HCT116 (cell line): Measurements from ENCODE around the gene GLTP. TPM values are rescaled to one million over a fixed set of nuclear protein-coding genes. Genes with fewer than 3 reads are reported as not detected.

Source experiments
- ATAC-seq: fragments of 200-7000 bp; cut with Tn5 transposase; 2 replicates; pipeline ENCODE4 v1.9.1; 2020; ENCODE audit warnings: mild to moderate bottlenecking, moderate library complexity
- BruUV-seq: library from RNA; stranded (reverse); fragments of 400-500 nt; replicated peaks from 2 replicates; lab custom pipeline; 2021; lab: Mats Ljungman, UMichigan
- CTCF ChIA-PET: fragments of 300-600 bp; sonication (Branson Sonifier 250); formaldehyde crosslinking; loops from one replicate; lab custom pipeline; 2021; ENCODE audit warnings: antibody characterized with exemption; lab: Charles Lee
- POLR2A ChIA-PET: fragments of 300-600, 350-600 bp; sonication (Branson Sonifier 250); formaldehyde crosslinking; loops from one replicate; lab custom pipeline; 2021; ENCODE audit warnings: antibody characterized with exemption; lab: Charles Lee
- RAD21 ChIA-PET, 2 experiments: fragments of 300-600 bp; sonication (Branson Sonifier 250); formaldehyde crosslinking; loops; one replicate each; lab custom pipeline; 2023; ENCODE audit warnings: low total read pairs in 2 of 2; ENCODE audit not compliant: uncharacterized antibody in 2 of 2, unreplicated experiment in 2 of 2, low non-redundant PET in 1 of 2; lab: Charles Lee
- DNase-seq: peaks from one replicate; pipeline ENCODE4 v3.0.0-alpha.2; 2010; ENCODE audit warnings: low read depth, low spot score
- H2AFZ ChIP-seq: fragments of 200-600 bp; shearing (Covaris generic), sonication (generic); 2 replicates; pipeline ENCODE4 v1.6.1; 2017; ENCODE audit warnings: low read depth, mixed run types, mixed read lengths, antibody characterized with exemption, low read length; ENCODE audit not compliant: poor library complexity, severe bottlenecking
- H3K27ac ChIP-seq: 2 replicates; pipeline ENCODE4 v1.5.1; 2012; ENCODE audit warnings: low read depth, low read length
- H3K27me3 ChIP-seq: fragments of 200-600 bp; sonication (generic); 2 replicates; pipeline ENCODE4 v1.6.1; 2016; ENCODE audit warnings: mixed run types, low read length, mixed read lengths; ENCODE audit not compliant: insufficient read depth
- H3K36me3 ChIP-seq, 2 experiments: fragments of 200-500 bp in 1 of 2; fragments of 200-600 bp in 1 of 2; sonication (Bioruptor generic) in 1 of 2; sonication (generic) in 1 of 2; 2 replicates each; pipeline versions ENCODE4 v1.5.1 to v1.6.1; 2014 to 2016; ENCODE audit warnings: low read length in 2 of 2, inconsistent platforms in 1 of 2, mixed read lengths in 1 of 2, mixed run types in 1 of 2; ENCODE audit not compliant: insufficient read depth in 2 of 2, control insufficient read depth in 1 of 2
- H3K4me1 ChIP-seq, 2 experiments: fragments of 200-600 bp in 1 of 2; sonication (generic) in 1 of 2; 2 replicates each; pipeline versions ENCODE4 v1.5.1 to v1.6.1; 2012 to 2017; ENCODE audit warnings: low read length in 2 of 2, inconsistent platforms in 1 of 2, mild to moderate bottlenecking in 1 of 2, mixed read lengths in 1 of 2, mixed run types in 1 of 2, moderate library complexity in 1 of 2; ENCODE audit not compliant: insufficient read depth in 2 of 2, control insufficient read depth in 1 of 2
- H3K4me2 ChIP-seq: fragments of 200-600 bp; sonication (generic); 2 replicates; pipeline ENCODE4 v1.6.1; 2017; ENCODE audit warnings: mixed run types, low read length, mixed read lengths
- H3K4me3 ChIP-seq, 2 experiments: fragments of 200-600 bp in 1 of 2; sonication (generic) in 1 of 2; replicated peaks in 1 of 2; 2 replicates each; pipeline ENCODE4 v1.5.1; 2011 to 2016; ENCODE audit warnings: low read length in 2 of 2, control low read depth in 1 of 2, low read depth in 1 of 2, mild to moderate bottlenecking in 1 of 2, mixed read lengths in 1 of 2, mixed run types in 1 of 2
- H3K79me2 ChIP-seq: fragments of 200-600 bp; sonication (generic); 2 replicates; pipeline ENCODE4 v1.6.1; 2017; ENCODE audit warnings: mild to moderate bottlenecking, mixed run types, low read length, moderate library complexity, mixed read lengths; ENCODE audit not compliant: insufficient read depth
- H3K9ac ChIP-seq: fragments of 200-600 bp; sonication (generic); 2 replicates; pipeline ENCODE4 v1.6.1; 2016; ENCODE audit warnings: low read length, mixed read lengths
- H3K9me2 ChIP-seq: fragments of 200-600 bp; sonication (generic), shearing (Covaris generic); 2 replicates; pipeline ENCODE4 v1.6.1; 2017; ENCODE audit warnings: mixed run types, mild to moderate bottlenecking, moderate library complexity; ENCODE audit not compliant: insufficient read depth
- H3K9me3 ChIP-seq, 2 experiments: fragments of 200-500 bp in 1 of 2; fragments of 200-600 bp in 1 of 2; sonication (Bioruptor generic) in 1 of 2; sonication (generic) in 1 of 2; 2 replicates each; pipeline ENCODE4 v1.6.1; 2014 to 2017; ENCODE audit warnings: low read length in 2 of 2, mixed read lengths in 2 of 2, inconsistent platforms in 1 of 2, low read depth in 1 of 2, mild to moderate bottlenecking in 1 of 2, mixed run types in 1 of 2, moderate library complexity in 1 of 2; ENCODE audit not compliant: control insufficient read depth in 1 of 2, insufficient read depth in 1 of 2
- H4K20me1 ChIP-seq: fragments of 200-600 bp; sonication (generic), shearing (Covaris generic); 2 replicates; pipeline ENCODE4 v1.6.1; 2017; ENCODE audit warnings: mixed run types, mild to moderate bottlenecking, moderate library complexity; ENCODE audit not compliant: insufficient read depth
- CEBPB ChIP-seq: IDR thresholded peaks from 2 replicates; pipeline ENCODE4 v1.6.1; 2012; ENCODE audit warnings: low read depth
- EGR1 ChIP-seq: IDR thresholded peaks from 2 replicates; pipeline ENCODE4 v1.6.1; 2012; ENCODE audit warnings: low read depth
- ELF1 ChIP-seq: IDR thresholded peaks from 2 replicates; pipeline ENCODE4 v1.6.1; 2012; ENCODE audit warnings: low read depth, borderline replicate concordance
- EZH2 ChIP-seq: fragments of 200-600 bp; sonication (generic); IDR thresholded peaks from 2 replicates; pipeline ENCODE4 v1.6.1; 2017; ENCODE audit warnings: antibody characterized with exemption, mixed run types
- EZH2phosphoT487 ChIP-seq: fragments of 200-600 bp; IDR thresholded peaks from 2 replicates; pipeline ENCODE4 v1.6.1; 2018; ENCODE audit warnings: antibody characterized with exemption, borderline replicate concordance
- FOSL1 ChIP-seq: IDR thresholded peaks from 2 replicates; pipeline ENCODE4 v1.6.1; 2012; ENCODE audit warnings: low read depth
- JUND ChIP-seq: IDR thresholded peaks from 2 replicates; pipeline ENCODE4 v1.6.1; 2012
- POLR2A ChIP-seq: IDR thresholded peaks from 2 replicates; pipeline ENCODE4 v1.7.0; 2011; ENCODE audit warnings: borderline replicate concordance; ENCODE audit not compliant: insufficient read depth, insufficient read length; ENCODE audit errors: extremely low read depth
- POLR2AphosphoS5 ChIP-seq: IDR thresholded peaks from 2 replicates; pipeline ENCODE4 v1.6.1; 2011; ENCODE audit warnings: mild to moderate bottlenecking, low read depth, low read length, moderate library complexity
- RAD21 ChIP-seq: IDR thresholded peaks from 2 replicates; pipeline ENCODE4 v1.6.1; 2012; ENCODE audit warnings: low read depth, mild to moderate bottlenecking
- SIN3A ChIP-seq: IDR thresholded peaks from 2 replicates; pipeline ENCODE4 v1.6.1; 2012; ENCODE audit warnings: low read depth
- SP1 ChIP-seq: IDR thresholded peaks from 2 replicates; pipeline ENCODE4 v1.6.1; 2012; ENCODE audit warnings: low read depth
- SRF ChIP-seq: IDR thresholded peaks from 2 replicates; pipeline ENCODE4 v1.6.1; 2012; ENCODE audit warnings: low read depth
- YY1 ChIP-seq: IDR thresholded peaks from 2 replicates; pipeline ENCODE4 v1.6.1; 2011; ENCODE audit warnings: low read length, low read depth, moderate library complexity, mild to moderate bottlenecking; ENCODE audit not compliant: insufficient replicate concordance; ENCODE audit errors: extremely low read depth
- ZNF274 ChIP-seq: fragments of 200-500 bp; sonication (Bioruptor generic); IDR thresholded peaks from 2 replicates; pipeline ENCODE4 v1.6.1; 2014; ENCODE audit warnings: mild to moderate bottlenecking, low read depth, low read length, inconsistent platforms
- intact Hi-C: fragments of 100-400 bp; cut with micrococcal nuclease; formaldehyde crosslinking; loops from 2 replicates; pipeline ENCODE4 v1.10.0; 2022
- total RNA-seq: library from RNA; stranded (reverse); gene quantifications from one replicate; pipeline ENCODE4 v1.2.1, GENCODE V29; 2021; ENCODE audit not compliant: unreplicated experiment
- TF ChIP-seq, protein P1 (sequence below): IDR thresholded peaks from 2 replicates; pipeline ENCODE4 v1.6.1; 2012
- TF ChIP-seq, protein P2 (sequence below), 3 experiments: fragments of 200-600 bp in 1 of 3; sonication (generic) in 1 of 3; IDR thresholded peaks in 2 of 3; conservative IDR thresholded peaks in 1 of 3; 2 replicates each; pipeline ENCODE4 v1.5.1; 2012 to 2017; ENCODE audit warnings: low read depth in 2 of 3, low read length in 2 of 3, antibody characterized with exemption in 1 of 3, borderline replicate concordance in 1 of 3, control low read depth in 1 of 3, mild to moderate bottlenecking in 1 of 3, mixed read lengths in 1 of 3, mixed run types in 1 of 3, moderate library complexity in 1 of 3; ENCODE audit not compliant: insufficient read depth in 1 of 3
- TF ChIP-seq, protein P3 (sequence below): IDR thresholded peaks from 2 replicates; pipeline ENCODE4 v1.6.1; 2012; ENCODE audit warnings: low read depth
- TF ChIP-seq, protein P4 (sequence below): IDR thresholded peaks from 2 replicates; pipeline ENCODE4 v1.6.1; 2011; ENCODE audit warnings: mild to moderate bottlenecking, low read length, moderate library complexity; ENCODE audit not compliant: insufficient replicate concordance; ENCODE audit errors: extremely low read depth

Gene GLTP
- total RNA-seq, 1 experiment from 2014 or later = 26.6 TPM

DNA sequence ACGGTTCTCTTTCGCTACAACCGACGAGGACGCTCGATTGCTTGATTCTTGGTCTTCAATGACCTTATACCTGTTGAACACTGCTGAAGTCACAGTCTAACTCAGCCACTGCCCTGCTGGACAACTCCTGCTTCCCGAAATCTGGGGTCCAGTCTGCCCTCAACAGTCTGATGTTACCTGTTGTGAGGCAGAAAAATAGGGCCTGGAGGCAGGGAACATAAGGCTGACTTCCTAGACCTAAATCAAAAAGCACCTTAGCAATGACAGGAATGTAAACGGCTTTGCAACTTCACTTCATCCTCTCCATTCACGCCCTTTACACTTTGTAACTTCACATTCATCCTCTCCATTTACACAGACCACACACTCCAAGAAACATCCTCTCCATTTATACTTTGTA lies 597 bp upstream of the GLTP start:
- DNase-seq (no peak), ATAC-seq (peak; percentile 1; the same call in 1 of the 2 replicates)
- Histone ChIP-seq H3K79me2 (peaks cover 27% of the 10 kb centered on the region), H3K27ac (no peak overlapping the region; the same call in 1 of the 2 replicates), H3K9me2 (no peaks in the 10 kb centered on the region), H3K4me1 (peaks cover 10 to 34% of the 10 kb centered on the region in 2 experiments), H3K9ac (peak overlapping the region; percentile 63), H3K27me3 (no peaks in the 10 kb centered on the region), H3K36me3 (no peaks in the 10 kb centered on the region), H2AFZ (peak overlapping the region; percentile 82), H3K9me3 (no peaks in the 10 kb centered on the region), H4K20me1 (no peaks in the 10 kb centered on the region)
- POLR2A ChIA-PET = no interaction called here
- intact Hi-C loops = loop anchor here (2.0 kb wide), 1 partner anchor 76 kb away; no protein-coding TSS in a partner anchor
- RAD21 ChIA-PET = no interaction called here
- TSS peak; percentile 69 for BruUV-seq
- no peak for TF ChIP-seq EZH2phosphoT487
- TF ChIP-seq, protein P1, sequence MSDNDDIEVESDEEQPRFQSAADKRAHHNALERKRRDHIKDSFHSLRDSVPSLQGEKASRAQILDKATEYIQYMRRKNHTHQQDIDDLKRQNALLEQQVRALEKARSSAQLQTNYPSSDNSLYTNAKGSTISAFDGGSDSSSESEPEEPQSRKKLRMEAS = no peak
- TF ChIP-seq, protein P2, sequence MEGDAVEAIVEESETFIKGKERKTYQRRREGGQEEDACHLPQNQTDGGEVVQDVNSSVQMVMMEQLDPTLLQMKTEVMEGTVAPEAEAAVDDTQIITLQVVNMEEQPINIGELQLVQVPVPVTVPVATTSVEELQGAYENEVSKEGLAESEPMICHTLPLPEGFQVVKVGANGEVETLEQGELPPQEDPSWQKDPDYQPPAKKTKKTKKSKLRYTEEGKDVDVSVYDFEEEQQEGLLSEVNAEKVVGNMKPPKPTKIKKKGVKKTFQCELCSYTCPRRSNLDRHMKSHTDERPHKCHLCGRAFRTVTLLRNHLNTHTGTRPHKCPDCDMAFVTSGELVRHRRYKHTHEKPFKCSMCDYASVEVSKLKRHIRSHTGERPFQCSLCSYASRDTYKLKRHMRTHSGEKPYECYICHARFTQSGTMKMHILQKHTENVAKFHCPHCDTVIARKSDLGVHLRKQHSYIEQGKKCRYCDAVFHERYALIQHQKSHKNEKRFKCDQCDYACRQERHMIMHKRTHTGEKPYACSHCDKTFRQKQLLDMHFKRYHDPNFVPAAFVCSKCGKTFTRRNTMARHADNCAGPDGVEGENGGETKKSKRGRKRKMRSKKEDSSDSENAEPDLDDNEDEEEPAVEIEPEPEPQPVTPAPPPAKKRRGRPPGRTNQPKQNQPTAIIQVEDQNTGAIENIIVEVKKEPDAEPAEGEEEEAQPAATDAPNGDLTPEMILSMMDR (IDR thresholded peaks at IDR 0.05 in 2 of 3, conservative IDR thresholded peaks at IDR 0.05 in 1 of 3; ENCODE audit: borderline replicate concordance in 1 of 3, insufficient read depth in 1 of 3, low read depth in 2 of 3, low read length in 2 of 3) = no peak
- TF ChIP-seq ELF1 = no peak
- TF ChIP-seq, protein P3, sequence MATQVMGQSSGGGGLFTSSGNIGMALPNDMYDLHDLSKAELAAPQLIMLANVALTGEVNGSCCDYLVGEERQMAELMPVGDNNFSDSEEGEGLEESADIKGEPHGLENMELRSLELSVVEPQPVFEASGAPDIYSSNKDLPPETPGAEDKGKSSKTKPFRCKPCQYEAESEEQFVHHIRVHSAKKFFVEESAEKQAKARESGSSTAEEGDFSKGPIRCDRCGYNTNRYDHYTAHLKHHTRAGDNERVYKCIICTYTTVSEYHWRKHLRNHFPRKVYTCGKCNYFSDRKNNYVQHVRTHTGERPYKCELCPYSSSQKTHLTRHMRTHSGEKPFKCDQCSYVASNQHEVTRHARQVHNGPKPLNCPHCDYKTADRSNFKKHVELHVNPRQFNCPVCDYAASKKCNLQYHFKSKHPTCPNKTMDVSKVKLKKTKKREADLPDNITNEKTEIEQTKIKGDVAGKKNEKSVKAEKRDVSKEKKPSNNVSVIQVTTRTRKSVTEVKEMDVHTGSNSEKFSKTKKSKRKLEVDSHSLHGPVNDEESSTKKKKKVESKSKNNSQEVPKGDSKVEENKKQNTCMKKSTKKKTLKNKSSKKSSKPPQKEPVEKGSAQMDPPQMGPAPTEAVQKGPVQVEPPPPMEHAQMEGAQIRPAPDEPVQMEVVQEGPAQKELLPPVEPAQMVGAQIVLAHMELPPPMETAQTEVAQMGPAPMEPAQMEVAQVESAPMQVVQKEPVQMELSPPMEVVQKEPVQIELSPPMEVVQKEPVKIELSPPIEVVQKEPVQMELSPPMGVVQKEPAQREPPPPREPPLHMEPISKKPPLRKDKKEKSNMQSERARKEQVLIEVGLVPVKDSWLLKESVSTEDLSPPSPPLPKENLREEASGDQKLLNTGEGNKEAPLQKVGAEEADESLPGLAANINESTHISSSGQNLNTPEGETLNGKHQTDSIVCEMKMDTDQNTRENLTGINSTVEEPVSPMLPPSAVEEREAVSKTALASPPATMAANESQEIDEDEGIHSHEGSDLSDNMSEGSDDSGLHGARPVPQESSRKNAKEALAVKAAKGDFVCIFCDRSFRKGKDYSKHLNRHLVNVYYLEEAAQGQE = no peak
- no peak for TF ChIP-seq ZNF274
- TF ChIP-seq JUND = no peak
- no peak for TF ChIP-seq SIN3A
- TF ChIP-seq CEBPB = no peak
- TF ChIP-seq, protein P4, sequence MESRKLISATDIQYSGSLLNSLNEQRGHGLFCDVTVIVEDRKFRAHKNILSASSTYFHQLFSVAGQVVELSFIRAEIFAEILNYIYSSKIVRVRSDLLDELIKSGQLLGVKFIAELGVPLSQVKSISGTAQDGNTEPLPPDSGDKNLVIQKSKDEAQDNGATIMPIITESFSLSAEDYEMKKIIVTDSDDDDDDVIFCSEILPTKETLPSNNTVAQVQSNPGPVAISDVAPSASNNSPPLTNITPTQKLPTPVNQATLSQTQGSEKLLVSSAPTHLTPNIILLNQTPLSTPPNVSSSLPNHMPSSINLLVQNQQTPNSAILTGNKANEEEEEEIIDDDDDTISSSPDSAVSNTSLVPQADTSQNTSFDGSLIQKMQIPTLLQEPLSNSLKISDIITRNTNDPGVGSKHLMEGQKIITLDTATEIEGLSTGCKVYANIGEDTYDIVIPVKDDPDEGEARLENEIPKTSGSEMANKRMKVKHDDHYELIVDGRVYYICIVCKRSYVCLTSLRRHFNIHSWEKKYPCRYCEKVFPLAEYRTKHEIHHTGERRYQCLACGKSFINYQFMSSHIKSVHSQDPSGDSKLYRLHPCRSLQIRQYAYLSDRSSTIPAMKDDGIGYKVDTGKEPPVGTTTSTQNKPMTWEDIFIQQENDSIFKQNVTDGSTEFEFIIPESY = no peak
- TF ChIP-seq POLR2A = no peak
- no peak for TF ChIP-seq SP1
- TF ChIP-seq EGR1 = no peak
- no peak for TF ChIP-seq FOSL1
- no peak for TF ChIP-seq RAD21
- TF ChIP-seq SRF = no peak
- TF ChIP-seq POLR2AphosphoS5 = no peak
- TF ChIP-seq YY1 = no peak
- no peak for TF ChIP-seq EZH2
- TF ChIP-seq, all 23 proteins: peak for 0
- CTCF ChIA-PET = interaction anchor here (0.6 kb wide), 1 partner anchor 160 kb away, joined by 3 read pairs; no protein-coding TSS in a partner anchor
- Histone ChIP-seq H3K4me2 (peak overlapping the region; percentile 95), H3K4me3 (peak overlapping the region; percentile 53 to 79)
